ENCODE results near the gene SUGCT. TPM values are rescaled to one million over a fixed set of nuclear protein-coding genes. Genes with fewer than 3 reads are reported as not detected.

SUGCT gene
- total and polyA plus RNA-seq, 2 of the 13 experiments (the other 11 are each of a cell fraction or from before 2014, with no cell fraction given) = 10.1 to 22.2 TPM

GRCh38 chr7:40610461-40610860 lies 475.7 kb downstream of the SUGCT start (continued):
- TF ChIP-seq AKNA (CRISPR knock-in tag; IDR thresholded peaks at IDR 0.05; ENCODE audit: borderline replicate concordance) = no peak
- TF ChIP-seq MATR3 (CRISPR knock-in tag; IDR thresholded peaks at IDR 0.05) = no peak
- no peak for TF ChIP-seq E2F2 (CRISPR knock-in tag; IDR thresholded peaks at IDR 0.05; ENCODE audit: borderline replicate concordance)
- no peak for TF ChIP-seq IRF9 (CRISPR knock-in tag; IDR thresholded peaks at IDR 0.05; ENCODE audit: borderline replicate concordance)
- TF ChIP-seq SRSF9 (IDR thresholded peaks at IDR 0.05; ENCODE audit: borderline replicate concordance, insufficient read depth, low read depth, low read length, poor library complexity, severe bottlenecking) = no peak
- TF ChIP-seq ZNF501 (CRISPR knock-in tag; IDR thresholded peaks at IDR 0.05) = no peak
- TF ChIP-seq JDP2 (CRISPR knock-in tag; IDR thresholded peaks at IDR 0.05; ENCODE audit: borderline replicate concordance) = no peak
- no peak for TF ChIP-seq ZNF512 (CRISPR knock-in tag; IDR thresholded peaks at IDR 0.05)
